ENCODE results near the gene MYLK.
A peak's percentile ranks its signal among the peaks of the same experiment; 100 is the strongest.
"Not testable (repeated sequence)": the region's sequence is repeated elsewhere in the genome, so short reads cannot be mapped to it uniquely, and the experiment has no call there.

Gene MYLK

GRCh38 chr3:123744064-123744463, 140.1 kb downstream of the MYLK start:
- DNase-seq: no peak

- DNase-seq: no peak
Observed at GRCh38 chr3:123743121-123743520, 141.0 kb downstream of the MYLK start.

- DNase-seq: no peak
Observed at GRCh38 chr3:123741041-123741511, 143.1 kb downstream of the MYLK start.

GRCh38 chr3:123740391-123740822, 143.7 kb downstream of the MYLK start:
- no peak for DNase-seq

- DNase-seq: no peak
Observed at GRCh38 chr3:123739754-123740153, 144.4 kb downstream of the MYLK start.

GRCh38 chr3:123739106-123739505, 145.0 kb downstream of the MYLK start:
- no peak for DNase-seq

- not testable (repeated sequence) for DNase-seq
Observed at GRCh38 chr3:123738522-123738921, 145.6 kb downstream of the MYLK start.

- DNase-seq: no peak
Observed at GRCh38 chr3:123737168-123737567, 147.0 kb downstream of the MYLK start.

GRCh38 chr3:123735456-123735855, 148.7 kb downstream of the MYLK start:
- DNase-seq: no peak

- no peak for DNase-seq
Observed at GRCh38 chr3:123734527-123734902, 149.6 kb downstream of the MYLK start.

GRCh38 chr3:123733805-123734526, 150.2 kb downstream of the MYLK start:
- DNase-seq: no peak

- DNase-seq: no peak
Observed at GRCh38 chr3:123733341-123733740, 150.8 kb downstream of the MYLK start.

- DNase-seq: no peak
Observed at GRCh38 chr3:123732447-123732846, 151.7 kb downstream of the MYLK start.

GRCh38 chr3:123730829-123731228, 153.3 kb downstream of the MYLK start:
- DNase-seq: no peak

- no peak for DNase-seq
Observed at GRCh38 chr3:123728991-123729390, 155.1 kb downstream of the MYLK start.

GRCh38 chr3:123728014-123728413, 156.1 kb downstream of the MYLK start:
- DNase-seq: no peak

GRCh38 chr3:123725652-123726400, 158.3 kb downstream of the MYLK start:
- no peak for DNase-seq

GRCh38 chr3:123724306-123724705, 159.8 kb downstream of the MYLK start:
- no peak for DNase-seq

GRCh38 chr3:123723522-123724168, 160.5 kb downstream of the MYLK start:
- peak; percentile 41 for DNase-seq

- DNase-seq: no peak
Observed at GRCh38 chr3:123723070-123723469, 161.1 kb downstream of the MYLK start.

- DNase-seq: no peak
Observed at GRCh38 chr3:123722456-123722855, 161.7 kb downstream of the MYLK start.

GRCh38 chr3:123722021-123722420, 162.1 kb downstream of the MYLK start:
- no peak for DNase-seq

- not testable (repeated sequence) for DNase-seq
Observed at GRCh38 chr3:123721095-123721689, 162.9 kb downstream of the MYLK start.

Measured in CD4-positive, alpha-beta T cell treated with Interleukin-15 for 1 hour (primary cell).